Lower lobe of right lung (tissue), 2 donors: ENCODE results near the gene TEKT5. TPM values are rescaled to one million over a fixed set of nuclear protein-coding genes. Genes with fewer than 3 reads are reported as not detected.

ENCODE experiments used
- ATAC-seq, 2 donors: fragments of 200-7000 bp; cut with Tn5 transposase; one replicate each; pipeline ENCODE4 v1.9.1; 2020 to 2022; ENCODE audit warnings: mild to moderate bottlenecking in 2 of 2, moderate library complexity in 2 of 2
- DNase-seq: peaks from one replicate; pipeline ENCODE4 v3.0.0-alpha.2; 2020
- H3K27ac ChIP-seq: fragments of 200-600 bp; one replicate; pipeline ENCODE4 v1.8.0; 2022
- H3K27me3 ChIP-seq: fragments of 200-600 bp; one replicate; pipeline ENCODE4 v1.8.0; 2022; ENCODE audit warnings: low read depth
- H3K36me3 ChIP-seq: fragments of 200-600 bp; one replicate; pipeline ENCODE4 v1.8.0; 2022; ENCODE audit warnings: mild to moderate bottlenecking
- H3K4me1 ChIP-seq: fragments of 200-600 bp; one replicate; pipeline ENCODE4 v1.8.0; 2022
- H3K4me3 ChIP-seq: fragments of 200-600 bp; one replicate; pipeline ENCODE4 v1.8.0; 2022; ENCODE audit warnings: mild to moderate bottlenecking
- H3K9me3 ChIP-seq: fragments of 200-600 bp; one replicate; pipeline ENCODE4 v1.8.0; 2022
- intact Hi-C: fragments of 100-400 bp; cut with DNase I; formaldehyde crosslinking; loops from one replicate; pipeline ENCODE4 v1.11.0; 2022
- total RNA-seq: library from RNA; stranded (reverse); fragmentation: NEBNext Ultra II Directional; extraction: Animal tissue kit (Norgen Biotek cat#: 25700); gene quantifications from one replicate; pipeline ENCODE4 v1.2.1, GENCODE V29; 2021
- TF ChIP-seq, protein P1 (sequence below): fragments of 200-600 bp; IDR thresholded peaks from one replicate; pipeline ENCODE4 v1.8.0; 2022; ENCODE audit warnings: antibody characterized with exemption, mild to moderate bottlenecking
- donor health status: DM: no; HTN: yes; CAD: no; lungs with severe emphysema.

Gene TEKT5
- total RNA-seq, 1 donor from 2014 or later = not detected

DNA sequence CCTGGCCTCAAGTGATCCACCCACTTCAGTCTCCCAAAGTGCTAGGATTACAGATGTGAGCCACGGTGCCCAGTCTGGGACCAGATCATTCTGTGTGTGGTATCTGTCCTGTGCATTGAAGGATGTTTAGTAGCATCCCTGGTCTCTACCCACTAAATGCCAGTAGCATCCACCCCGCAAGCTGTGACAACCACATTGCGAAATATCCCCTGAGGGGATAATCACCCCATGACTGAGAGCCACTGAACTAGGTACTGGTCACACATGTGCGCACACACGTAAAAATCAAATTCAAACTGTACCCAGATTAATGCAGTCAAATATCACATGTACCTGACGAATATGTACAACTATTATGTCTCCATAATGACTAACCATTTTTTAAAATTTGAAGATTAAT, 35.8 kb downstream of the TEKT5 start:
- intact Hi-C loops = no loop called here
- no peak for ATAC-seq
- Histone ChIP-seq H3K36me3 (no peaks in the 10 kb centered on the region), H3K4me3 (no peak overlapping the region), H3K9me3 (no peaks in the 10 kb centered on the region), H3K27ac (no peak overlapping the region), H3K27me3 (no peaks in the 10 kb centered on the region), H3K4me1 (no peaks in the 10 kb centered on the region)
- TF ChIP-seq, protein P1, sequence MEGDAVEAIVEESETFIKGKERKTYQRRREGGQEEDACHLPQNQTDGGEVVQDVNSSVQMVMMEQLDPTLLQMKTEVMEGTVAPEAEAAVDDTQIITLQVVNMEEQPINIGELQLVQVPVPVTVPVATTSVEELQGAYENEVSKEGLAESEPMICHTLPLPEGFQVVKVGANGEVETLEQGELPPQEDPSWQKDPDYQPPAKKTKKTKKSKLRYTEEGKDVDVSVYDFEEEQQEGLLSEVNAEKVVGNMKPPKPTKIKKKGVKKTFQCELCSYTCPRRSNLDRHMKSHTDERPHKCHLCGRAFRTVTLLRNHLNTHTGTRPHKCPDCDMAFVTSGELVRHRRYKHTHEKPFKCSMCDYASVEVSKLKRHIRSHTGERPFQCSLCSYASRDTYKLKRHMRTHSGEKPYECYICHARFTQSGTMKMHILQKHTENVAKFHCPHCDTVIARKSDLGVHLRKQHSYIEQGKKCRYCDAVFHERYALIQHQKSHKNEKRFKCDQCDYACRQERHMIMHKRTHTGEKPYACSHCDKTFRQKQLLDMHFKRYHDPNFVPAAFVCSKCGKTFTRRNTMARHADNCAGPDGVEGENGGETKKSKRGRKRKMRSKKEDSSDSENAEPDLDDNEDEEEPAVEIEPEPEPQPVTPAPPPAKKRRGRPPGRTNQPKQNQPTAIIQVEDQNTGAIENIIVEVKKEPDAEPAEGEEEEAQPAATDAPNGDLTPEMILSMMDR = no peak
- DNase-seq = no peak

DNA sequence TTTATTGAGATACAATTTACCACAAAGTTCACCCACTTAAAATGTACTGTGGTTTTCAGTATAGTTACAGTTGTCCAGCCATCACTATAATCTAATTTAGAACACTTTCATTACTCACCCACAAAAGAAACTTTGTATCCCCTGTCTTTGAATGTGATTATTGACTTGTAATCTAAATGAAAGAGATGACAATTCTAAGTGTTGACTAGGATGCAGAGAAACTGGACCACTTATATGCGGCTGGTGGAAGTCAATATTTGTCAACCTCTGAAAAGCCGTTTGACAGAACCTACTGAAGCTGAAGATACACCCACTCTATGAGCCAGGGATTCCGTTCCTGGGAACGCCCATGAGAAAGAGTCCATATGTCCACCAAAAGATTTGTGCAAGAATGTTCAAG, 36.8 kb downstream of the TEKT5 start:
- intact Hi-C loops = no loop called here
- Histone ChIP-seq H3K4me1 (no peaks in the 10 kb centered on the region), H3K4me3 (no peak overlapping the region), H3K9me3 (no peaks in the 10 kb centered on the region), H3K36me3 (no peaks in the 10 kb centered on the region), H3K27me3 (no peaks in the 10 kb centered on the region), H3K27ac (no peak overlapping the region)
- TF ChIP-seq, protein P1 = no peak
- DNase-seq = no peak
- ATAC-seq = no peak

DNA sequence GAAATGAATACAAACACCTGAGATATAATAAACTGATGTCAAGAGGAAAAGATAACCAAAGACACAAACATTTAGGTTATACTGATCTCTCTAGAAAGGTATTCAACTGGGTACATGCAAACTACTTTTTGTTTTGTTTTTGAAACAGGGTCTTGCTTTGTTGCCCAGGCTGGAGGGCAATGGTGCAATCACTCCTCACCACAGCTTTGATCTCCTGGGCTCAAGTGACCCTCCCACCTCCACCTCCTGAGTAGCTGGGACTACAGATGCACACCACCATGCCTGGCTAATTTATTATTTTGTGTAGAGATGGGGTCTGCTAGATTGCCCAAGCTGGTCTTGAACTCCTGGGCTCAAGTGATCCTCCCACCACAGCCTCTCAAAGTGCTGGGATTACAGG, 38.1 kb downstream of the TEKT5 start:
- ATAC-seq = no peak
- Histone ChIP-seq H3K36me3 (no peaks in the 10 kb centered on the region), H3K27me3 (no peaks in the 10 kb centered on the region), H3K9me3 (no peaks in the 10 kb centered on the region), H3K4me1 (no peaks in the 10 kb centered on the region), H3K27ac (no peak overlapping the region), H3K4me3 (no peak overlapping the region)
- intact Hi-C loops = no loop called here
- no peak for DNase-seq
- TF ChIP-seq, protein P1 = no peak

DNA sequence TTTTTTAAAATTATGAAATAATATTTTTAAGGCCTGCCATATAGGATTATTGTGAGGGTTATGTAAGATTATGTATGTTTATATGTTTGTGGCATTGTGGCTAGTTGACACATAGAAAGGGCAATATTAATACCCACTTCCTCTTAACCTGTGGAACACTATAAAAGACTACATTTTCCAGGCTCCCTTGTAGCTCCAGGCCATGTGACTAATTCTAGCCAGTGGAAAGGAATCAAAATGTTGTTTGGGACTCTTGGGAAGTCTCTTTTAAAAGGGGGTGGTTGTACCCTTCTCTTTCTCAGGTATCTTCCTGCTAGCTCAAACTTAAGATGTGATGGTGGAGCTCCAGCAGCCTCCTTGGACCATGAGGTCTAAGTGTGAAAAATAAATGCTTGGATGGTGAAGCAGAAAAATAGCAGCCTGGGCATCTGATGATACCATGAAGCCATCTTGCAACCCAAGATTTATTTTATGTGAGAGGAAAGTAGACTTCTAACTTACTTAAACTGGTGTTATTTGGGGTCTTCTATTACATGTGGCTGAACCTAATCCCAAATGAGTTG, 39.2 kb downstream of the TEKT5 start:
- H3K9me3 ChIP-seq = no peaks in the 10 kb centered on the region
- DNase-seq (no peak), ATAC-seq (no peak)
- H3K36me3 ChIP-seq = no peaks in the 10 kb centered on the region
- H3K4me3 ChIP-seq = no peak overlapping the region
- intact Hi-C loops = no loop called here
- H3K4me1 ChIP-seq = no peaks in the 10 kb centered on the region
- H3K27ac ChIP-seq = no peak overlapping the region
- TF ChIP-seq, protein P1 = no peak
- H3K27me3 ChIP-seq = no peaks in the 10 kb centered on the region

DNA sequence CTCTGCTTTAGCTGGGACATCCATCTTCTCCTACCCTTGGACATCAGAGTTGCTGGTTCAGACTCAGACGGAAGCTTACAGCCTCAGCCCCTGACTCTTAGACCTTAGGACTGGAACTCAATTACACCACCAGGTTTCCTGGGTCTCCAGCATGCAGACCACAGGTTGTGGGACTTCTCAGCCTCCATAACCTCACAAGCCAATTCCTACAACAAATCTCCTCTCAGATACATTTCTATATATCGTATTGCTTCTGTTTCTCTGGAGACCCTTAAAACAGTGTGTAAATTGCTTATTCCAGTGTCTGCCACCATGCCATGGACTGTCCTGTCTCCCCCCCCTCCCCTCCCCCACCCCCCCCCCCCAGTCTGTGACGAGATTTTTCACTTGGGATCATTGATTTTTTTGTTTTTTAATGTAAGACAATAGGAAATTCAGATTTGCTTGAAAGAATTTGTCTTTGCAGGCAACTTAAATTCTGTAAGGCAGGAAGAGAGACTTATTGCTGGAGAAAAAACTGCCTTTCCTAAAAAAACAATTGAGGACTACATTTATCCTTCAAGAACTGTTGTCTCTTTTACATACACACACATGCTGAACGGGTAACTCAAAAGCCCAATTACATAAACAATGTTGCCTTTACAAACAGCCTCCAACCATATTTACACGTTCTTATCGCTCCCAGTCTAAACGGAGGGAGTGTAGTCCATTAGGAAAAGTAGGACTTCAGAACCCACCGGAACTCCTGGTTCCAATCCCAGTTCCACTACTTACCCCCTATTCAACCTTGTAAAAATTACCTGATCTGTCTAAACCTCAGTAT, 39.9 kb downstream of the TEKT5 start:
- H3K36me3 ChIP-seq = no peaks in the 10 kb centered on the region
- DNase-seq (no peak), ATAC-seq (no peak)
- intact Hi-C loops = no loop called here
- H3K27me3 ChIP-seq = no peaks in the 10 kb centered on the region
- H3K4me1 ChIP-seq = no peaks in the 10 kb centered on the region
- no peaks in the 10 kb centered on the region for H3K9me3 ChIP-seq
- no peak overlapping the region for H3K27ac ChIP-seq
- H3K4me3 ChIP-seq = no peak overlapping the region
- TF ChIP-seq, protein P1 = no peak
